GM06990 (cell line): ENCODE measurements around the gene ATP11B.

Experiments used
- DNase-seq: peaks from one replicate; pipeline ENCODE4 v3.0.0-alpha.2; 2011; ENCODE audit not compliant: insufficient read length; ENCODE audit errors: extremely low read depth
- H3K27me3 ChIP-seq: replicated peaks from 2 replicates; pipeline ENCODE4 v1.6.0; 2011; ENCODE audit warnings: low read length; ENCODE audit not compliant: control insufficient read depth, insufficient read depth
- H3K36me3 ChIP-seq: 2 replicates; pipeline ENCODE4 v1.5.1; 2011; ENCODE audit warnings: low read length; ENCODE audit not compliant: control insufficient read depth, insufficient read depth
- H3K4me3 ChIP-seq: replicated peaks from 2 replicates; pipeline ENCODE4 v1.5.1; 2011; ENCODE audit warnings: low read depth, mild to moderate bottlenecking, control low read depth, low read length
- TF ChIP-seq, protein P1 (sequence below): IDR thresholded peaks from 2 replicates; pipeline ENCODE4 v1.5.1; 2011; ENCODE audit warnings: low read length, control low read depth, mild to moderate bottlenecking, inconsistent platforms; ENCODE audit not compliant: insufficient read depth, poor library complexity, severe bottlenecking

The ATP11B gene

DNA sequence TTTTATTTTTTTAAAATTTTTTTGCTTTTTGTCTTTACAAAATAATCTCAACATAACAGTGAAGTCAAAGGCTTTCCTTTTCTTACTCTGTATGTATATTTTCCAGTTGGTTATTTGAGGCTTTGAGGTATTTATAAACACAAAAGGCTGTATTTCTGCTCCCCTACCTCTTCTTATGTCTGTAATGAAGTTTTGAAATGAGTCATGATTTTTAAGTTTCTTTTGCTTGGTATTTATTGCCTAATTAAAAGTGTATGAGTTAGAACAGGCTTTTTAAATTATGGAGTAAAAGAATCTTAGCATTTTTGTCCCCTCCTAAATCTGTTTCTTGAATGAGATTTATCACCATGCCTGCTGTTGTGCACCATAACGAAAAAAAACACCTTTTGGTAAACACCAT, 121.0 kb downstream of the ATP11B start:
- TF ChIP-seq, protein P1, sequence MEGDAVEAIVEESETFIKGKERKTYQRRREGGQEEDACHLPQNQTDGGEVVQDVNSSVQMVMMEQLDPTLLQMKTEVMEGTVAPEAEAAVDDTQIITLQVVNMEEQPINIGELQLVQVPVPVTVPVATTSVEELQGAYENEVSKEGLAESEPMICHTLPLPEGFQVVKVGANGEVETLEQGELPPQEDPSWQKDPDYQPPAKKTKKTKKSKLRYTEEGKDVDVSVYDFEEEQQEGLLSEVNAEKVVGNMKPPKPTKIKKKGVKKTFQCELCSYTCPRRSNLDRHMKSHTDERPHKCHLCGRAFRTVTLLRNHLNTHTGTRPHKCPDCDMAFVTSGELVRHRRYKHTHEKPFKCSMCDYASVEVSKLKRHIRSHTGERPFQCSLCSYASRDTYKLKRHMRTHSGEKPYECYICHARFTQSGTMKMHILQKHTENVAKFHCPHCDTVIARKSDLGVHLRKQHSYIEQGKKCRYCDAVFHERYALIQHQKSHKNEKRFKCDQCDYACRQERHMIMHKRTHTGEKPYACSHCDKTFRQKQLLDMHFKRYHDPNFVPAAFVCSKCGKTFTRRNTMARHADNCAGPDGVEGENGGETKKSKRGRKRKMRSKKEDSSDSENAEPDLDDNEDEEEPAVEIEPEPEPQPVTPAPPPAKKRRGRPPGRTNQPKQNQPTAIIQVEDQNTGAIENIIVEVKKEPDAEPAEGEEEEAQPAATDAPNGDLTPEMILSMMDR, result no peak
- H3K4me3 ChIP-seq, result no peak overlapping the region
- no peaks in the 10 kb centered on the region; the same call in none of the 2 replicates for H3K36me3 ChIP-seq
- DNase-seq, result peak; percentile 50
- no peaks in the 10 kb centered on the region for H3K27me3 ChIP-seq

DNA sequence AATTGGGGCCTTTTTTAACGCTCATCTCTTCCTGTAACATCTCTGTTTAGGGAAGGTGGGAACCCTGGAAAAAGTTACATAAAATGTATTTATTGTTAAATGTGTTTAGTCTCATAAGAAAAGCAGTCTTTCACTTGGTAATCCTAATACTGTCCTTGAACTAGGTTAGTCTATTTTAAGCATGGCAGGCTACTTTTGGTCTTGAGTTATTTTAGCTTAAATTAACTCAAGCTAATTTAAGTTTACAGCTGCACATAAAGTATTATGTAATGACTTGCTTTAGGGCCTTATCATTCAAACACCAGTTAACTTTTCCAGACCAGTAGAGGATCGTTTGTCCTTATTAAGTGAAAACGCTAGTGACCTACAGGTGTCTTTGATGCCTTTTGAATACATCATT, 123.8 kb downstream of the ATP11B start:
- Histone ChIP-seq H3K36me3 (no peaks in the 10 kb centered on the region; the same call in none of the 2 replicates), H3K4me3 (no peak overlapping the region), H3K27me3 (no peaks in the 10 kb centered on the region)
- TF ChIP-seq, protein P1, result no peak
- no peak for DNase-seq

DNA sequence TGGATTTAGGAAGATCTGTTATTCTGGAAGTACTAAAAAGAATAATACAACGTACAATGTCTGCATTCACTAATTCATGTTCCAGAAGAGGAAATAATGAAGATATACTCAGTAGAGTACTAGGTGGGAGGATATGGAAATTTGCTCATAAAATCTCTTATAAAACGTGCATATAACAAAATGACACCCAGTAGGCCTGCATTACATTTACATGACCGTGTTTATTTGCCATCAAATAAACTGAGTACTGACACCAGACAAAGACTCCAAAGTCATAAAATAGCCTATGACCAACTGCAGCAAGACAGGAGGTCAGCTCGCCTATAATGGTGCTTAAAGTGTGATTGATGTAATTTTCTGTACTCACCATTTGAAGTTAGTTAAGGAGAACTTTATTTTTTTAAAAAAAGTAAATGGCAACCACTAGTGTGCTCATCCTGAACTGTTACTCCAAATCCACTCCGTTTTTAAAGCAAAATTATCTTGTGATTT, 126.6 kb downstream of the ATP11B start:
- Histone ChIP-seq H3K36me3 (no peaks in the 10 kb centered on the region; the same call in 1 of the 2 replicates), H3K4me3 (no peak overlapping the region), H3K27me3 (no peaks in the 10 kb centered on the region)
- TF ChIP-seq, protein P1, result no peak
- no peak for DNase-seq

DNA sequence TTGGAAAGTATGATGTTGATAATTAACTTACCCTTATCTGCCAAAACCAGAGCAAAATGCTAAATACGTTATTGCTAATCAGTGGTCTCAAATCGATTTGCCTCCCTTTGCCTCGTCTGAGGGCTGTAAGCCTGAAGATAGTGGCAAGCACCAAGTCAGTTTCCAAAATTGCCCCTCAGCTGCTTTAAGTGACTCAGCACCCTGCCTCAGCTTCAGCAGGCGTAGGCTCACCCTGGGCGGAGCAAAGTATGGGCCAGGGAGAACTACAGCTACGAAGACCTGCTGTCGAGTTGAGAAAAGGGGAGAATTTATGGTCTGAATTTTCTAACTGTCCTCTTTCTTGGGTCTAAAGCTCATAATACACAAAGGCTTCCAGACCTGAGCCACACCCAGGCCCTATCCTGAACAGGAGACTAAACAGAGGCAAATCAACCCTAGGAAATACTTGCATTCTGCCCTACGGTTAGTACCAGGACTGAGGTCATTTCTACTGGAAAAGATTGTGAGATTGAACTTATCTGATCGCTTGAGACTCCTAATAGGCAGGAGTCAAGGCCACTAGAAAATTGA, 127.3 kb downstream of the ATP11B start:
- no peak for DNase-seq
- H3K27me3 ChIP-seq, result no peaks in the 10 kb centered on the region
- no peak overlapping the region for H3K4me3 ChIP-seq
- TF ChIP-seq, protein P1, result no peak
- no peaks in the 10 kb centered on the region; the same call in 1 of the 2 replicates for H3K36me3 ChIP-seq

DNA sequence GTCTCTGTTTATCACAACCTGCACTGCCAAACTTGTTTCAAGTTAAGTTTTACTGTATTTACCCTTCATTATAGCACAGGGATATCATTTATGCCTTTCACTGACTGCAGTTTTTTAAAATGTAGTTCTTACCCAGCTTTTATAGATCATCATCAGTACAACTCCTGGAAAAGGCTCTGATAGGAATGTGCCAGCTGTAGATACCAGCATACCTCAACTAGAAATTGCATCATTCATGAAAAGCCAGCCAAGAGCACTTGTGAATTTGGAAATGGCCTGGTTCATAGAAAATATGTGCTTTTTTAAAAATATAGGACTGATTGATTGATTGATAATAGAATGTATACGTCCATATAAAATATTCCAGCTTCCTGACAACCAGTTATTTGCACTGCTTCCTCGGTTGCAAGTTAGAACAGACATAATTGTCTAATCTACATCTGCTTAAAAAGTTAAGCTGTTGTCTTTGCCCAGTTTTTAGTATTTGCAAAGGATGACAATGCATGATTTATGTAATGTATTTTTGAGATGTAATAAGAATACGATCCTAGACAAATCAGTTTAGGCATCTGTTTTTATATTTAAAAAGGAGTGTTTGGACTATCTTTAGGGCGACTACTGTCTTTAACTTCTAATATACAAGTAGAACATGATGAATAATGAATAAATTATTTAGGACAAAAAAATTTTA, 128.5 kb downstream of the ATP11B start:
- Histone ChIP-seq H3K27me3 (no peaks in the 10 kb centered on the region), H3K36me3 (no peaks in the 10 kb centered on the region), H3K4me3 (no peak overlapping the region)
- no peak for DNase-seq
- TF ChIP-seq, protein P1, result no peak
